Cardiac fibroblast (primary cell): ENCODE results near the gene GUCY1A1.

ENCODE experiments used
- DNase-seq, 2 donors: peaks; one replicate each; pipeline versions ENCODE4 v3.0.0 to v3.0.0-alpha.2; 2010; ENCODE audit warnings: low read depth in 2 of 2
- H3K4me3 ChIP-seq, 2 donors: replicated peaks in 1 of 2; 1 replicate in 1 of 2; 2 replicates in 1 of 2; pipeline ENCODE4 v1.5.1; 2011; ENCODE audit warnings: low read depth in 2 of 2, low read length in 2 of 2, mild to moderate bottlenecking in 2 of 2, moderate library complexity in 1 of 2
- TF ChIP-seq, protein P1 (sequence below): IDR thresholded peaks from one replicate; pipeline ENCODE4 v1.5.1; 2011; ENCODE audit warnings: low read depth, mild to moderate bottlenecking, low read length, inconsistent platforms

Gene GUCY1A1

GRCh38 chr4:155734065-155734464 is 67.4 kb downstream of the GUCY1A1 start:
- DNase-seq: peak; percentile 44 to 50
- no peak overlapping the region for H3K4me3 ChIP-seq
- TF ChIP-seq, protein P1, sequence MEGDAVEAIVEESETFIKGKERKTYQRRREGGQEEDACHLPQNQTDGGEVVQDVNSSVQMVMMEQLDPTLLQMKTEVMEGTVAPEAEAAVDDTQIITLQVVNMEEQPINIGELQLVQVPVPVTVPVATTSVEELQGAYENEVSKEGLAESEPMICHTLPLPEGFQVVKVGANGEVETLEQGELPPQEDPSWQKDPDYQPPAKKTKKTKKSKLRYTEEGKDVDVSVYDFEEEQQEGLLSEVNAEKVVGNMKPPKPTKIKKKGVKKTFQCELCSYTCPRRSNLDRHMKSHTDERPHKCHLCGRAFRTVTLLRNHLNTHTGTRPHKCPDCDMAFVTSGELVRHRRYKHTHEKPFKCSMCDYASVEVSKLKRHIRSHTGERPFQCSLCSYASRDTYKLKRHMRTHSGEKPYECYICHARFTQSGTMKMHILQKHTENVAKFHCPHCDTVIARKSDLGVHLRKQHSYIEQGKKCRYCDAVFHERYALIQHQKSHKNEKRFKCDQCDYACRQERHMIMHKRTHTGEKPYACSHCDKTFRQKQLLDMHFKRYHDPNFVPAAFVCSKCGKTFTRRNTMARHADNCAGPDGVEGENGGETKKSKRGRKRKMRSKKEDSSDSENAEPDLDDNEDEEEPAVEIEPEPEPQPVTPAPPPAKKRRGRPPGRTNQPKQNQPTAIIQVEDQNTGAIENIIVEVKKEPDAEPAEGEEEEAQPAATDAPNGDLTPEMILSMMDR: no peak

DNA sequence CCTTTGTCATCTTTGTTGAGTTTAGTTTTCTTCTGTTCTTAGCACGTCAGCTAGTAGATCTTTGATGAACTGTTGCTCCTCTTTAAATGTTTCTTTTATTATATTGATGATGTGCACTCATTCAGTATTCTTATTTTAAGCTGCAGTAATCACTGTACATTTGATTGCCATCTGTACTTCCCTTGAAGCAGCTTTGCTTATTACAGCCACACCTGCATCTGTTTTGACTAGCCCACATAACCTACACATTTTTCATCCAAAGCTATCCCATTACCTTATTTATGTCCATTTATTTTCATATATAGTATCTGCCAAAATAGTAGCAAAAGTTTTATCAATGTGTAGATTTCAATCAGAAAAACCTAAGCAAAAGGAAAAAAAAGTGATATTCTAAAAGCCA is 68.3 kb downstream of the GUCY1A1 start:
- DNase-seq: no peak
- TF ChIP-seq, protein P1: no peak

DNA sequence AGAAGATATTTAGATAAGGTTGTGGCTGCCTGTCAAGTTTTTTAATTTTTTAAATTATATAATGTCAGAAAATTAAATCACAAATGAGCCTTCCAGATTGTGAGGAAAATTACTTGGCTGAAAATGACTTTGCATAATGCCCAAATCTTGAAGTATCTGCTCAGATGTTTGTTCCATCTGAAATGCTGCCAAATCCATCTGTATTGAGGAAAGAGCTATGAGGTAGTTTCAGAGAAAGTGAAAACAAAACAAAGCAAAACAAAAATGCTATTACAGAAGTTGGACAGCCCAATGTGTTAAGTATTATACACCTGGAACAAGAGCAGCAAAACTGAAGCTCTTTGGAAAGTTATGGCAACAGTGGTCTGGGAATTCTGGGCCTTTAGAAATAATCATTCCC is 68.8 kb downstream of the GUCY1A1 start:
- peak; percentile 11 to 47 for DNase-seq
- TF ChIP-seq, protein P1: no peak
- no peak overlapping the region for H3K4me3 ChIP-seq

More for the DNA sequence above, 68.3 kb downstream of the GUCY1A1 start:
- H3K4me3 ChIP-seq: no peak overlapping the region

DNA sequence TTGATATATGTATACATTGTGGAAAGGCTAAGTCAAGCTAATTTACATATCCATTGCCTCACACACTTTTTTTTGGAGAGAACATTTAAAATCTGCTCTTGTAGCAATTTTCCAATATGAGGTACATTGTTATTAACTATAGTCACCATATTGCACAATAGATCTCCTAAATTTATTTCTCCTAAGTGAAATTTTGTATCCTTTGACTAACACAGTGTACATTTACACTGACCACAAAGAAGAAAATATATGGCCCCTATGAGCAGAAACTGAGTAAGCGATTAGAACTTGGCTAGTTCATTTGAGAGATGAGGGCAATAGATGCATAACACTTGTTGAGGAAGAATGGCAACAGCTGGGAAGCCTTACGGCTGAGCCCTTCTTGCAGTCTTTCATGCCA is 71.9 kb downstream of the GUCY1A1 start:
- H3K4me3 ChIP-seq: no peak overlapping the region
- DNase-seq: peak; percentile 48 to 63
- TF ChIP-seq, protein P1: no peak

DNA sequence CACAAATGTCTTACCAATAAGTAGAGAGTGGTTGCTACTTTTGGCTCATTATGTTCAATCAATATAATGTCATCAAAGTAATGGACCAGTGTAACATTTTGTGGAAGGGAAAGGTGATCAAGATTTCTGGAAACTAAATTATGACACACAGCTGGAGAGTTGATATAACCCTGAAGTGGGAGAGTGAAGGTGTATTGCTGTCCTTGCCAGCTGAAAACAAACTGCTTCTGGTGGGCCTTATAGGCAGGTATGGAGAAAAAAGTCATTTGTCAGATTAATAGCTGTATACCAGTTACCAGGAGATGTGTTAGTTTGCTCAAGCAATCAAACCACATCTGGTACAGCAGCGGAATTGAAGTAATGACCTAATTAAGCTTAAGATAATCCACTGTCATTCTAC is 74.9 kb downstream of the GUCY1A1 start:
- no peak overlapping the region for H3K4me3 ChIP-seq
- DNase-seq: no peak
- TF ChIP-seq, protein P1: no peak

GRCh38 chr4:155742310-155743015 is 75.8 kb downstream of the GUCY1A1 start:
- TF ChIP-seq, protein P1: peak; percentile 7
- no peak overlapping the region for H3K4me3 ChIP-seq
- DNase-seq: no peak

DNA sequence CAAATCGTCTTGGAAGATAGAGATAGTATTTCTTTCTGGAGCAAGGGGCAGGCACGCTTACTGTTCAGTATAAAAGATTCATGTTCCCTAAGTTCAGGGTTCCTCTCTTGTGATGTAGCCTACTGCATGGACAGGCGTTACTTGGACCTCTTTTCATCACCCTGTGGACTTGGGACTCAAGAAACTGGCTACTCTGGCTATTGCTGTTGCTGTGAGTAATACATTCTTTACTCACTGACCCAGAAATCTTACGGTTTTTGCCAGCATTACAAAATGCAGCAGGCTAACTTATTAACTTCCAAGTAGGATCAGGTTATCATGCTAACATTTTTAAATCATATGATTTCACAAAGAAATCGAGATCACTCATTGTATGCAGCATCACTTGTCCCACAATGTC is 79.3 kb downstream of the GUCY1A1 start:
- no peak overlapping the region for H3K4me3 ChIP-seq
- peak; percentile 43 to 57 for DNase-seq
- TF ChIP-seq, protein P1: no peak
